GM18499 (cell line): Measurements from ENCODE around the gene PLXNB2.
"Not testable (repeated sequence)": the region's sequence is repeated elsewhere in the genome, so short reads cannot be mapped to it uniquely, and the experiment has no call there.

ENCODE experiments used
- ATAC-seq: cut with Tn5 transposase; IDR thresholded peaks from one replicate; pipeline ENCODE4 v1.9.1; 2021; ENCODE audit warnings: moderate number of reproducible peaks; ENCODE audit not compliant: insufficient read depth, unreplicated experiment

The PLXNB2 gene

GRCh38 chr22:50281957-50282356, 25.5 kb downstream of the PLXNB2 start:
- ATAC-seq = no peak

- ATAC-seq = no peak
These were observed 26.1 kb downstream of the PLXNB2 start for GRCh38 chr22:50281384-50281760.

- no peak for ATAC-seq
These were observed 26.6 kb downstream of the PLXNB2 start for GRCh38 chr22:50280708-50281383.

- no peak for ATAC-seq
These were observed 27.3 kb downstream of the PLXNB2 start for GRCh38 chr22:50280022-50280707.

- ATAC-seq = no peak
These were observed 28.4 kb downstream of the PLXNB2 start for GRCh38 chr22:50278956-50279619.

GRCh38 chr22:50278461-50278860, 29.0 kb downstream of the PLXNB2 start:
- ATAC-seq = no peak

GRCh38 chr22:50277761-50278160, 29.7 kb downstream of the PLXNB2 start:
- ATAC-seq = no peak

- ATAC-seq = no peak
These were observed 31.3 kb downstream of the PLXNB2 start for GRCh38 chr22:50276143-50276542.

- no peak for ATAC-seq
These were observed 32.0 kb downstream of the PLXNB2 start for GRCh38 chr22:50275181-50276055.

GRCh38 chr22:50274771-50275170, 32.7 kb downstream of the PLXNB2 start:
- no peak for ATAC-seq

- ATAC-seq = no peak
These were observed 33.1 kb downstream of the PLXNB2 start for GRCh38 chr22:50274311-50274710.

GRCh38 chr22:50273781-50274180, 33.7 kb downstream of the PLXNB2 start:
- not testable (repeated sequence) for ATAC-seq

- not testable (repeated sequence) for ATAC-seq
These were observed 34.1 kb downstream of the PLXNB2 start for GRCh38 chr22:50273352-50273751.

- no peak for ATAC-seq
These were observed 35.2 kb downstream of the PLXNB2 start for GRCh38 chr22:50272044-50272802.

GRCh38 chr22:50271519-50271970, 35.9 kb downstream of the PLXNB2 start:
- ATAC-seq = no peak

- ATAC-seq = no peak
These were observed 36.6 kb downstream of the PLXNB2 start for GRCh38 chr22:50270666-50271394.

- no peak for ATAC-seq
These were observed 37.3 kb downstream of the PLXNB2 start, which contains the start of gene MAPK11 for GRCh38 chr22:50269970-50270665. MAPK11 (minus strand) TSS chr22:50270380; CDS start chr22:50270292, 88 bp downstream.

- ATAC-seq = no peak
These were observed 37.9 kb downstream of the PLXNB2 start for GRCh38 chr22:50269573-50269969.
